Gastroesophageal sphincter (tissue), 4 donors: ENCODE data around the gene SHH. TPM values are rescaled to one million over a fixed set of nuclear protein-coding genes. Genes with fewer than 3 reads are reported as not detected.

Source experiments
- ATAC-seq: fragments of 150-250 bp; one replicate; pipeline ENCODE4 v1.9.1; 2016; ENCODE audit warnings: mild to moderate bottlenecking, moderate library complexity
- H3K27ac ChIP-seq, 4 donors: fragments of 200-600 bp; sonication (generic) in 3 of 4; 1 replicate in 3 of 4; 2 replicates in 1 of 4; pipeline ENCODE4 v1.5.1; 2016 to 2019
- H3K27me3 ChIP-seq: fragments of 200-600 bp; sonication (generic); one replicate; pipeline ENCODE4 v1.5.1; 2019
- H3K36me3 ChIP-seq, 2 donors: fragments of 200-600 bp; sonication (generic); one replicate each; pipeline ENCODE4 v1.5.1; 2019; ENCODE audit warnings: control low read depth in 1 of 2
- H3K4me1 ChIP-seq, 3 donors: fragments of 200-600 bp; sonication (generic); 1 replicate in 2 of 3; 2 replicates in 1 of 3; pipeline ENCODE4 v1.5.1; 2016 to 2019; ENCODE audit warnings: control low read depth in 2 of 3
- H3K4me3 ChIP-seq, 2 donors: fragments of 200-600 bp; sonication (generic); one replicate each; pipeline ENCODE4 v1.5.1; 2019; ENCODE audit warnings: mild to moderate bottlenecking in 1 of 2, moderate library complexity in 1 of 2
- H3K9me3 ChIP-seq, 3 donors: fragments of 200-600 bp; sonication (generic); one replicate each; pipeline ENCODE4 v1.5.1; 2017 to 2019; ENCODE audit warnings: control low read depth in 2 of 3
- EP300 ChIP-seq: sonication (generic); formaldehyde crosslinking; IDR thresholded peaks from one replicate; pipeline ENCODE4 v1.6.1; 2017; ENCODE audit warnings: antibody characterized with exemption, mild to moderate bottlenecking
- POLR2A ChIP-seq, 2 donors: fragments of 450-650 bp; IDR thresholded peaks; one replicate each; pipeline ENCODE4 v1.6.1; 2017; ENCODE audit warnings: antibody characterized with exemption in 2 of 2, mild to moderate bottlenecking in 2 of 2, moderate library complexity in 1 of 2
- POLR2AphosphoS5 ChIP-seq: sonication (generic); formaldehyde crosslinking; IDR thresholded peaks from one replicate; pipeline ENCODE4 v1.6.1; 2017; ENCODE audit warnings: antibody characterized with exemption
- WGBS, 2 donors: methylation state at CpG; one replicate each; pipeline ENCODE4 v1.1.5; 2018; ENCODE audit warnings: low coverage in 1 of 2; 5-methylcytosine and 5-hydroxymethylcytosine counted together
- total RNA-seq, 4 donors: library from RNA; depleted of rRNA; stranded (reverse); fragments of >200 nt; gene quantifications; one replicate each; pipeline ENCODE4 v1.1.0, GENCODE V29; 2016
- TF ChIP-seq, protein P1 (sequence below), 4 experiments: fragments of 200-600 bp in 2 of 4; fragments of 450-650 bp in 2 of 4; sonication (generic) in 1 of 4; IDR thresholded peaks; one replicate each; pipeline ENCODE4 v1.5.1; 2017 to 2019; ENCODE audit warnings: antibody characterized with exemption in 4 of 4, mild to moderate bottlenecking in 2 of 4, moderate library complexity in 2 of 4

SHH gene
- total RNA-seq, 4 donors from 2014 or later, result 0.08 TPM; not detected in 3

GRCh38 chr7:155804431-155804831 is 7.8 kb downstream of the SHH start:
- TF ChIP-seq EP300 (no peak), POLR2A (IDR thresholded peaks at IDR 0.05) (no peak), POLR2AphosphoS5 (no peak)
- TF ChIP-seq, protein P1, sequence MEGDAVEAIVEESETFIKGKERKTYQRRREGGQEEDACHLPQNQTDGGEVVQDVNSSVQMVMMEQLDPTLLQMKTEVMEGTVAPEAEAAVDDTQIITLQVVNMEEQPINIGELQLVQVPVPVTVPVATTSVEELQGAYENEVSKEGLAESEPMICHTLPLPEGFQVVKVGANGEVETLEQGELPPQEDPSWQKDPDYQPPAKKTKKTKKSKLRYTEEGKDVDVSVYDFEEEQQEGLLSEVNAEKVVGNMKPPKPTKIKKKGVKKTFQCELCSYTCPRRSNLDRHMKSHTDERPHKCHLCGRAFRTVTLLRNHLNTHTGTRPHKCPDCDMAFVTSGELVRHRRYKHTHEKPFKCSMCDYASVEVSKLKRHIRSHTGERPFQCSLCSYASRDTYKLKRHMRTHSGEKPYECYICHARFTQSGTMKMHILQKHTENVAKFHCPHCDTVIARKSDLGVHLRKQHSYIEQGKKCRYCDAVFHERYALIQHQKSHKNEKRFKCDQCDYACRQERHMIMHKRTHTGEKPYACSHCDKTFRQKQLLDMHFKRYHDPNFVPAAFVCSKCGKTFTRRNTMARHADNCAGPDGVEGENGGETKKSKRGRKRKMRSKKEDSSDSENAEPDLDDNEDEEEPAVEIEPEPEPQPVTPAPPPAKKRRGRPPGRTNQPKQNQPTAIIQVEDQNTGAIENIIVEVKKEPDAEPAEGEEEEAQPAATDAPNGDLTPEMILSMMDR (IDR thresholded peaks at IDR 0.05), result no peak
- Histone ChIP-seq H3K4me3 (peak overlapping the region in 1 of 2 donors; percentile 43), H3K27ac (no peak overlapping the region), H3K4me1 (peaks cover 0 to 65% (median 29%) of the 10 kb centered on the region in 3 donors), H3K27me3 (peaks cover 100% of the 10 kb centered on the region), H3K9me3 (no peaks in the 10 kb centered on the region), H3K36me3 (no peaks in the 10 kb centered on the region)
- no peak for ATAC-seq
- 0 to 5% methylated on average over 3 to 4 of the region's 17 CpGs for WGBS, 2 donors

DNA sequence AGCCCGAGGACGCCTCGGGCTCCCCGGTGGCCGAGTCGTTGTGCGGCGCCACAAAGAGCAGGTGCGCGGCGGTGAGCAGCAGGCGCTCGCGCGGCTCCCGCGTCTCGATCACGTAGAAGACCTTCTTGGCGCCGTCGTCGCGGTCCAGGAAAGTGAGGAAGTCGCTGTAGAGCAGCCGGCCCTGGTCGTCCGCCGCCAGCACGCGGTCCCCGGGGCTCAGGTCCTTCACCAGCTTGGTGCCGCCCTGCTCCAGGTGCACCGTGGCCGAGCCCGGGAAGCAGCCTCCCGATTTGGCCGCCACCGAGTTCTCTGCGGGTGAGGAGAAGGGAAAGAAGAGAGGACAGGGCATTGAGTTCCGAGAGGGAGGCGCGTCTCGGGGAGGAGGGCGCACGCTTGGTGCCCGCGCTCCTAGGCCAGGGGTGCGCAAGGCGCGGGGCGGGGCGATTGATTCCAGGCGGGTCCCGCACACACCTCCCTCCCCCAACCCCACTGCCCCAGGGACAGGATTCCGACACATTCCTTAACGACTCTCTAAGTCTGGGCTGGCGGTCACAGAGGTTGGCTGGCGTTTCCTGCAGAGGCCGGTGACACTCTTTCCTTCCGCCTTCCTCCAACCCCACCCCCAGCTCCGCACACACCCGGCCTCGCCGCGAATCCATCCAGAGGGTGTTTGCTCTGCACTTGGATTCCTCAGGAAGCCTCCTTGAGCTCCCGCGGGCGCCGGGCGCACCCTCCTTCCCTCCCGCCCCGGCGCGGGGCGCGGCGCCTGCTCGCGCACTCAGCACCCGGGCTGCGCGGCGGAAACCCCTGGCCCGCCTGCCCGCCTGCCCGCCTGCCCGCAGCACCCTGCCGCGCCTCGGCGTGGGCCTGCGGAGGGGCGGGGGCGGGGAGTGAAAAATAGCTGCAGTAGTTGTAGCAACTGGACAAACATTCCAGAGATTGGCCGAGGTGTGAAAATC is 8.6 kb downstream of the SHH start:
- Histone ChIP-seq H3K27ac (no peak overlapping the region), H3K4me3 (peak overlapping the region in 1 of 2 donors; percentile 43), H3K36me3 (no peaks in the 10 kb centered on the region), H3K27me3 (peaks cover 100% of the 10 kb centered on the region), H3K9me3 (no peaks in the 10 kb centered on the region), H3K4me1 (peaks cover 0 to 58% (median 25%) of the 10 kb centered on the region in 3 donors)
- no peak for ATAC-seq
- TF ChIP-seq POLR2AphosphoS5 (no peak), EP300 (no peak), POLR2A (IDR thresholded peaks at IDR 0.05) (no peak)
- WGBS, 2 donors, result 0% methylated on average over 4 to 21 of the region's 96 CpGs

DNA sequence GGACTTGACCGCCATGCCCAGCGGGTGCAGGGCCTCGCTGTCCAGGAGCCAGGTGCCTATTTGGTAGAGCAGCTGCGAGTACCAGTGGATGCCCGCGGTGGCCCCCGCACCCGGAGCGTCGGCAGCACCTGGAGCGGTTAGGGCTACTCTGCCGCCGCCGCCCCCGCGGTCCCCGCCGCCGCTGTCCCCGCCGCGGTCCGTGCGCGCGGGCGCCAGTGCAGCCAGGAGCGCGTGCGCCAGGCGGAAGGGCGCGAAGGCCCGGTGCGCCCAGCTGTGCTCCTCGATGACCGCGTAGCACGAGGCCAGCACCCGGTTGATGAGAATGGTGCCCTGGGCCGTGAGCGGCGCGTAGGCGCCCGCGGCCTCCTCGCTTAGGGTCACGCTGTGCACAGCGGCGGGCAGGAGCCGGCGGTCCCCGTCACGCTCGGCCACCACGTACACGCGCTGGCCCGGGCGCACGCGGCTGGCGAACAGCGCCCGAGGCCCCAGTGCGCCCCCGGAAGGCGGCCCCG is 9.3 kb downstream of the SHH start:
- Histone ChIP-seq H3K9me3 (no peaks in the 10 kb centered on the region), H3K27ac (no peak overlapping the region), H3K4me1 (peaks cover 0 to 51% (median 22%) of the 10 kb centered on the region in 3 donors), H3K27me3 (peaks cover 100% of the 10 kb centered on the region), H3K36me3 (no peaks in the 10 kb centered on the region), H3K4me3 (peak overlapping the region in 1 of 2 donors; percentile 43)
- ATAC-seq, result no peak
- no peak for TF ChIP-seq EP300
- TF ChIP-seq, protein P1 (IDR thresholded peaks at IDR 0.05), result no peak
- no peak for TF ChIP-seq POLR2AphosphoS5
- TF ChIP-seq POLR2A (IDR thresholded peaks at IDR 0.05), result no peak
- WGBS, 2 donors, result no CpG with 5 or more reads among the region's 70 CpGs

DNA sequence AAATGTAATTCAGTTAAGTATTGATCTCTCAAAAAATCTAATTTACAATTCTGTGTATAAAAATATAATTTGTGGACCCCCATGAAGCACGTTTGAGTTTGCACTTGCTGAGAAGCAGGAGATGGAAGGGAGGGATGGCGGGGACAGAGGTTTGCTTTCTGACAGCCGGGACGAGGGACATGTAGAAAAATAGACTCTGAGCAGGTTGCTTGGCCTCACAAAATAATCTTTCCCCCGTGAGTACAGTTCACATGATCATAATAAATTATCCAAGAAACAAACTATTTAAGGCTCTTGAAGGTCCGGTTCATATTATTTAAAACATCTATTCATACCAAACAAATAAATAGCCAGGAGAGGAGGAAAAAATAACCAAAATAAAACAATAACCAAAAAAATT is 10.0 kb downstream of the SHH start:
- Histone ChIP-seq H3K36me3 (no peaks in the 10 kb centered on the region), H3K27ac (no peak overlapping the region), H3K4me3 (no peak overlapping the region), H3K4me1 (peaks cover 0 to 45% (median 22%) of the 10 kb centered on the region in 3 donors), H3K9me3 (no peaks in the 10 kb centered on the region), H3K27me3 (peaks cover 100% of the 10 kb centered on the region)
- no peak for ATAC-seq
- WGBS, 2 donors, result 27 to 32% methylated on average over 6 of the region's 6 CpGs
- TF ChIP-seq, protein P1 (IDR thresholded peaks at IDR 0.05), result no peak
- TF ChIP-seq EP300, result no peak
- TF ChIP-seq POLR2AphosphoS5, result no peak

GRCh38 chr7:155800741-155801267 is 11.5 kb downstream of the SHH start:
- peaks cover 100% of the 10 kb centered on the region for H3K27me3 ChIP-seq
- H3K27ac ChIP-seq, result no peak overlapping the region
- 0 to 92% methylated on average over 1 to 4 of the region's 16 CpGs for WGBS, 2 donors
- ATAC-seq, result no peak
- H3K36me3 ChIP-seq, result no peaks in the 10 kb centered on the region
- H3K9me3 ChIP-seq, result no peaks in the 10 kb centered on the region
- no peak for TF ChIP-seq EP300
- no peak for TF ChIP-seq POLR2A (IDR thresholded peaks at IDR 0.05)
- no peak for TF ChIP-seq POLR2AphosphoS5
- TF ChIP-seq, protein P1 (IDR thresholded peaks at IDR 0.05), result no peak
- peaks cover 0 to 43% (median 25%) of the 10 kb centered on the region in 3 donors for H3K4me1 ChIP-seq
- H3K4me3 ChIP-seq, result no peak overlapping the region
